Measurements from ENCODE around the gene SCD5. TPM values are rescaled to one million over a fixed set of nuclear protein-coding genes. Genes with fewer than 3 reads are reported as not detected.

SCD5 gene
- total and polyA plus RNA-seq, 3 donors from 2014 or later = 76.4 to 161 (median 149) TPM

- intact Hi-C loops (cut with DNase I; ENCODE audit: low total_unique reads) = no loop called here
- Histone ChIP-seq H3K4me3 (no peak overlapping the region), H3K27ac (no peak overlapping the region), H3K36me3 (ENCODE audit: low read depth, missing control alignments) (no peaks in the 10 kb centered on the region), H3K4me1 (no peaks in the 10 kb centered on the region), H3K9me3 (no peaks in the 10 kb centered on the region), H3K27me3 (no peaks in the 10 kb centered on the region)
- no peak for DNase-seq
- WGBS, 2 donors = 85 to 100% methylated on average over 1 of the region's 1 CpG
- no peak for TF ChIP-seq POLR2A (IDR thresholded peaks at IDR 0.05)
- no peak for TF ChIP-seq CTCF (IDR thresholded peaks at IDR 0.05)
These were observed 119.1 kb downstream of the SCD5 start for GRCh38 chr4:82679531-82679930.

- no peaks in the 10 kb centered on the region for H3K4me1 ChIP-seq
- intact Hi-C loops (cut with DNase I; ENCODE audit: low total_unique reads) = no loop called here
- H3K4me3 ChIP-seq = no peak overlapping the region
- no peak for TF ChIP-seq CTCF (IDR thresholded peaks at IDR 0.05)
- TF ChIP-seq POLR2A (IDR thresholded peaks at IDR 0.05) = no peak
- no peak overlapping the region for H3K27ac ChIP-seq
- no peaks in the 10 kb centered on the region for H3K9me3 ChIP-seq
- 53 to 68% methylated on average over 4 of the region's 4 CpGs for WGBS, 2 donors
- no peaks in the 10 kb centered on the region for H3K36me3 ChIP-seq (ENCODE audit: low read depth, missing control alignments)
- H3K27me3 ChIP-seq = no peaks in the 10 kb centered on the region
- DNase-seq = no peak
These were observed 120.5 kb downstream of the SCD5 start for GRCh38 chr4:82678051-82678450.

GRCh38 chr4:82677327-82677726 lies 121.3 kb downstream of the SCD5 start:
- intact Hi-C loops (cut with DNase I; ENCODE audit: low total_unique reads) = no loop called here
- 44 to 61% methylated on average over 5 of the region's 5 CpGs for WGBS, 2 donors
- Histone ChIP-seq H3K27ac (no peak overlapping the region), H3K27me3 (no peaks in the 10 kb centered on the region), H3K9me3 (no peaks in the 10 kb centered on the region), H3K4me1 (no peaks in the 10 kb centered on the region), H3K4me3 (no peak overlapping the region), H3K36me3 (ENCODE audit: low read depth, missing control alignments) (no peaks in the 10 kb centered on the region)
- DNase-seq = no peak
- TF ChIP-seq POLR2A (IDR thresholded peaks at IDR 0.05) = no peak
- no peak for TF ChIP-seq CTCF (IDR thresholded peaks at IDR 0.05)

GRCh38 chr4:82667761-82668480 lies 130.7 kb downstream of the SCD5 start:
- Histone ChIP-seq H3K27ac (no peak overlapping the region), H3K4me1 (peaks cover 10% of the 10 kb centered on the region), H3K9me3 (no peaks in the 10 kb centered on the region), H3K4me3 (no peak overlapping the region), H3K27me3 (no peaks in the 10 kb centered on the region), H3K36me3 (ENCODE audit: low read depth, missing control alignments) (no peaks in the 10 kb centered on the region)
- 51 to 65% methylated on average over 2 of the region's 2 CpGs for WGBS, 2 donors
- TF ChIP-seq POLR2A (IDR thresholded peaks at IDR 0.05) (no peak), CTCF (IDR thresholded peaks at IDR 0.05) (no peak)
- intact Hi-C loops (cut with DNase I; ENCODE audit: low total_unique reads) = no loop called here
- no peak for DNase-seq
